HG03432 (cell line): ENCODE measurements around the gene ARHGAP24.
A peak's percentile ranks its signal among the peaks of the same experiment; 100 is the strongest.

Source experiments
- ATAC-seq: cut with Tn5 transposase; IDR thresholded peaks from one replicate; pipeline ENCODE4 v1.9.1; 2021; ENCODE audit warnings: mild to moderate bottlenecking, moderate library complexity; ENCODE audit not compliant: unreplicated experiment

The ARHGAP24 gene

GRCh38 chr4:85684676-85685075, 209.7 kb downstream of the ARHGAP24 start:
- ATAC-seq, result no peak

GRCh38 chr4:85686398-85686797, 211.4 kb downstream of the ARHGAP24 start:
- no peak for ATAC-seq

GRCh38 chr4:85688055-85688740, 213.2 kb downstream of the ARHGAP24 start:
- no peak for ATAC-seq

GRCh38 chr4:85696661-85697060, 221.7 kb downstream of the ARHGAP24 start:
- no peak for ATAC-seq

GRCh38 chr4:85697854-85698253, 222.9 kb downstream of the ARHGAP24 start:
- no peak for ATAC-seq

GRCh38 chr4:85700362-85700761, 225.4 kb downstream of the ARHGAP24 start:
- ATAC-seq, result no peak

- peak; percentile 99 for ATAC-seq
These were observed 226.9 kb downstream of the ARHGAP24 start for GRCh38 chr4:85701861-85702321.

GRCh38 chr4:85703096-85703495, 228.1 kb downstream of the ARHGAP24 start:
- no peak for ATAC-seq

- peak; percentile 90 for ATAC-seq
These were observed 232.7 kb downstream of the ARHGAP24 start for GRCh38 chr4:85707611-85708010.

GRCh38 chr4:85708468-85708867, 233.5 kb downstream of the ARHGAP24 start:
- ATAC-seq, result no peak

GRCh38 chr4:85713005-85713404, 238.1 kb downstream of the ARHGAP24 start:
- ATAC-seq, result no peak

GRCh38 chr4:85715991-85716737, 241.2 kb downstream of the ARHGAP24 start:
- ATAC-seq, result no peak

GRCh38 chr4:85717351-85717750, 242.4 kb downstream of the ARHGAP24 start:
- no peak for ATAC-seq

- no peak for ATAC-seq
These were observed 242.9 kb downstream of the ARHGAP24 start for GRCh38 chr4:85717847-85718246.

- no peak for ATAC-seq
These were observed 245.8 kb downstream of the ARHGAP24 start for GRCh38 chr4:85720735-85721134.

GRCh38 chr4:85722401-85722800, 247.5 kb downstream of the ARHGAP24 start:
- no peak for ATAC-seq

- ATAC-seq, result no peak
These were observed 247.9 kb downstream of the ARHGAP24 start for GRCh38 chr4:85722807-85723206.

GRCh38 chr4:85724791-85725563, 250.0 kb downstream of the ARHGAP24 start:
- ATAC-seq, result peak; percentile 50

GRCh38 chr4:85725721-85726170, 250.8 kb downstream of the ARHGAP24 start:
- peak; percentile 90 for ATAC-seq

GRCh38 chr4:85726555-85726954, 251.6 kb downstream of the ARHGAP24 start:
- no peak for ATAC-seq

GRCh38 chr4:85728464-85728863, 253.5 kb downstream of the ARHGAP24 start:
- no peak for ATAC-seq
